HG02938 (cell line): ENCODE measurements around the gene SEMA4F.

Experiments
- ATAC-seq: cut with Tn5 transposase; IDR thresholded peaks from one replicate; pipeline ENCODE4 v1.9.1; 2021; ENCODE audit warnings: mild to moderate bottlenecking, moderate library complexity; ENCODE audit not compliant: unreplicated experiment

The SEMA4F gene

GRCh38 chr2:74704216-74704615 is 50.2 kb downstream of the SEMA4F start:
- no peak for ATAC-seq

GRCh38 chr2:74706741-74707140 is 52.7 kb downstream of the SEMA4F start:
- ATAC-seq = no peak

- no peak for ATAC-seq
These were observed 53.8 kb downstream of the SEMA4F start for GRCh38 chr2:74707837-74708236.

- ATAC-seq = no peak
These were observed 54.2 kb downstream of the SEMA4F start for GRCh38 chr2:74708296-74708695.

GRCh38 chr2:74708883-74709282 is 54.8 kb downstream of the SEMA4F start:
- ATAC-seq = no peak

- ATAC-seq = no peak
These were observed 58.4 kb downstream of the SEMA4F start for GRCh38 chr2:74712223-74713053.

GRCh38 chr2:74714691-74715080 is 60.6 kb downstream of the SEMA4F start:
- no peak for ATAC-seq

GRCh38 chr2:74715081-74715791 is 61.2 kb downstream of the SEMA4F start:
- peak; percentile 92 for ATAC-seq

GRCh38 chr2:74715880-74716279 is 61.8 kb downstream of the SEMA4F start:
- no peak for ATAC-seq

- no peak for ATAC-seq
These were observed 65.0 kb downstream of the SEMA4F start for GRCh38 chr2:74719066-74719465.

GRCh38 chr2:74721316-74721715 is 67.3 kb downstream of the SEMA4F start:
- ATAC-seq = no peak

- no peak for ATAC-seq
These were observed 70.4 kb downstream of the SEMA4F start for GRCh38 chr2:74724496-74724895.

- ATAC-seq = no peak
These were observed 71.2 kb downstream of the SEMA4F start for GRCh38 chr2:74725287-74725686.

- ATAC-seq = no peak
These were observed 74.8 kb downstream of the SEMA4F start for GRCh38 chr2:74728842-74729241.

- ATAC-seq = no peak
These were observed 76.5 kb downstream of the SEMA4F start for GRCh38 chr2:74730530-74730929.
